Panc1 (cell line): ENCODE results near the gene TOP1. TPM values are rescaled to one million over a fixed set of nuclear protein-coding genes. Genes with fewer than 3 reads are reported as not detected.

Source experiments
- ATAC-seq: fragments of 200-7000 bp; cut with Tn5 transposase; 2 replicates; pipeline ENCODE4 v1.9.1; 2020; ENCODE audit warnings: mild to moderate bottlenecking, moderate library complexity
- BruUV-seq: library from RNA; stranded (reverse); fragments of 400-500 nt; replicated peaks from 2 replicates; lab custom pipeline; 2021; lab: Mats Ljungman, UMichigan
- CTCF ChIA-PET: fragments of 300-600 bp; sonication (Branson Sonifier 250); formaldehyde crosslinking; loops from one replicate; lab custom pipeline; 2022; ENCODE audit warnings: antibody characterized with exemption; lab: Charles Lee
- POLR2A ChIA-PET: fragments of 300-600 bp; sonication (Branson Sonifier 250); formaldehyde crosslinking; loops from one replicate; lab custom pipeline; 2022; ENCODE audit warnings: antibody characterized with exemption; lab: Charles Lee
- DNase-seq: peaks from one replicate; pipeline ENCODE4 v3.0.0-alpha.2; 2010; ENCODE audit warnings: low read depth, low spot score
- H3K27ac ChIP-seq: 2 replicates; pipeline ENCODE4 v1.5.1; 2011; ENCODE audit warnings: mild to moderate bottlenecking, low read length, inconsistent platforms
- H3K27me3 ChIP-seq: fragments of 200-500 bp; sonication (Bioruptor generic); 2 replicates; pipeline ENCODE4 v1.6.0; 2014; ENCODE audit warnings: low read length, inconsistent platforms; ENCODE audit not compliant: control insufficient read depth, insufficient read depth
- H3K36me3 ChIP-seq: fragments of 200-500 bp; sonication (Bioruptor generic); 2 replicates; pipeline ENCODE4 v1.5.1; 2014; ENCODE audit warnings: inconsistent platforms, mild to moderate bottlenecking, low read length, moderate library complexity; ENCODE audit not compliant: control insufficient read depth, insufficient read depth
- H3K4me1 ChIP-seq: 2 replicates; pipeline ENCODE4 v1.5.1; 2011; ENCODE audit warnings: inconsistent platforms, mild to moderate bottlenecking, low read length, moderate library complexity; ENCODE audit not compliant: control insufficient read depth, insufficient read depth
- H3K4me3 ChIP-seq, 2 experiments: 2 replicates each; pipeline ENCODE4 v1.5.1; 2011 to 2012; ENCODE audit warnings: low read depth in 2 of 2, low read length in 2 of 2, mild to moderate bottlenecking in 2 of 2, inconsistent platforms in 1 of 2, moderate library complexity in 1 of 2
- H3K9me3 ChIP-seq: fragments of 200-500 bp; sonication (Bioruptor generic); 2 replicates; pipeline ENCODE4 v1.5.1; 2014; ENCODE audit warnings: low read depth, mild to moderate bottlenecking, inconsistent platforms, low read length, moderate library complexity; ENCODE audit not compliant: control insufficient read depth, insufficient read depth
- POLR2AphosphoS5 ChIP-seq: IDR thresholded peaks from 2 replicates; pipeline ENCODE4 v1.6.1; 2012; ENCODE audit warnings: mild to moderate bottlenecking, low read depth, low read length, moderate library complexity
- SIN3A ChIP-seq: IDR thresholded peaks from 2 replicates; pipeline ENCODE4 v1.6.1; 2012; ENCODE audit warnings: low read depth, mild to moderate bottlenecking, low read length, moderate library complexity, borderline replicate concordance; ENCODE audit not compliant: insufficient read depth
- TCF7L2 ChIP-seq: IDR thresholded peaks from 2 replicates; pipeline ENCODE4 v1.6.1; 2011; ENCODE audit warnings: mild to moderate bottlenecking, low read depth, low read length, inconsistent platforms
- in situ Hi-C: cut with HindIII; loops from 2 replicates; pipeline ENCODE4 v1.10.0; 2016; ENCODE audit warnings: low sequenced_read_pairs, low pct_unique_long_range_greater_than_20kb
- intact Hi-C: fragments of 100-400 bp; cut with micrococcal nuclease; formaldehyde crosslinking; loops from one replicate; pipeline ENCODE4 v1.10.0; 2022; ENCODE audit not compliant: unreplicated experiment
- total RNA-seq: library from RNA; stranded (reverse); gene quantifications from one replicate; pipeline ENCODE4 v1.2.1, GENCODE V29; 2021; ENCODE audit not compliant: unreplicated experiment
- TF ChIP-seq, protein P1 (sequence below), 2 experiments: IDR thresholded peaks; 2 replicates each; pipeline ENCODE4 v1.6.1; 2011 to 2012; ENCODE audit warnings: low read depth in 2 of 2, control low read depth in 1 of 2, low read length in 1 of 2, mild to moderate bottlenecking in 1 of 2, moderate library complexity in 1 of 2; ENCODE audit not compliant: insufficient read depth in 1 of 2
- TF ChIP-seq, protein P2 (sequence below): fragments of 450-650 bp; IDR thresholded peaks from 2 replicates; pipeline ENCODE4 v1.5.1; 2017; ENCODE audit warnings: mild to moderate bottlenecking

The TOP1 gene
- total RNA-seq, 1 experiment from 2014 or later = 65.2 TPM

GRCh38 chr20:41124451-41125094 is 96.0 kb downstream of the TOP1 start:
- TF ChIP-seq POLR2AphosphoS5 = no peak
- TF ChIP-seq, protein P1, sequence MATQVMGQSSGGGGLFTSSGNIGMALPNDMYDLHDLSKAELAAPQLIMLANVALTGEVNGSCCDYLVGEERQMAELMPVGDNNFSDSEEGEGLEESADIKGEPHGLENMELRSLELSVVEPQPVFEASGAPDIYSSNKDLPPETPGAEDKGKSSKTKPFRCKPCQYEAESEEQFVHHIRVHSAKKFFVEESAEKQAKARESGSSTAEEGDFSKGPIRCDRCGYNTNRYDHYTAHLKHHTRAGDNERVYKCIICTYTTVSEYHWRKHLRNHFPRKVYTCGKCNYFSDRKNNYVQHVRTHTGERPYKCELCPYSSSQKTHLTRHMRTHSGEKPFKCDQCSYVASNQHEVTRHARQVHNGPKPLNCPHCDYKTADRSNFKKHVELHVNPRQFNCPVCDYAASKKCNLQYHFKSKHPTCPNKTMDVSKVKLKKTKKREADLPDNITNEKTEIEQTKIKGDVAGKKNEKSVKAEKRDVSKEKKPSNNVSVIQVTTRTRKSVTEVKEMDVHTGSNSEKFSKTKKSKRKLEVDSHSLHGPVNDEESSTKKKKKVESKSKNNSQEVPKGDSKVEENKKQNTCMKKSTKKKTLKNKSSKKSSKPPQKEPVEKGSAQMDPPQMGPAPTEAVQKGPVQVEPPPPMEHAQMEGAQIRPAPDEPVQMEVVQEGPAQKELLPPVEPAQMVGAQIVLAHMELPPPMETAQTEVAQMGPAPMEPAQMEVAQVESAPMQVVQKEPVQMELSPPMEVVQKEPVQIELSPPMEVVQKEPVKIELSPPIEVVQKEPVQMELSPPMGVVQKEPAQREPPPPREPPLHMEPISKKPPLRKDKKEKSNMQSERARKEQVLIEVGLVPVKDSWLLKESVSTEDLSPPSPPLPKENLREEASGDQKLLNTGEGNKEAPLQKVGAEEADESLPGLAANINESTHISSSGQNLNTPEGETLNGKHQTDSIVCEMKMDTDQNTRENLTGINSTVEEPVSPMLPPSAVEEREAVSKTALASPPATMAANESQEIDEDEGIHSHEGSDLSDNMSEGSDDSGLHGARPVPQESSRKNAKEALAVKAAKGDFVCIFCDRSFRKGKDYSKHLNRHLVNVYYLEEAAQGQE (IDR thresholded peaks at IDR 0.05; ENCODE audit: insufficient read depth in 1 of 2, low read depth in 2 of 2, low read length in 1 of 2) = no peak
- TF ChIP-seq, protein P2, sequence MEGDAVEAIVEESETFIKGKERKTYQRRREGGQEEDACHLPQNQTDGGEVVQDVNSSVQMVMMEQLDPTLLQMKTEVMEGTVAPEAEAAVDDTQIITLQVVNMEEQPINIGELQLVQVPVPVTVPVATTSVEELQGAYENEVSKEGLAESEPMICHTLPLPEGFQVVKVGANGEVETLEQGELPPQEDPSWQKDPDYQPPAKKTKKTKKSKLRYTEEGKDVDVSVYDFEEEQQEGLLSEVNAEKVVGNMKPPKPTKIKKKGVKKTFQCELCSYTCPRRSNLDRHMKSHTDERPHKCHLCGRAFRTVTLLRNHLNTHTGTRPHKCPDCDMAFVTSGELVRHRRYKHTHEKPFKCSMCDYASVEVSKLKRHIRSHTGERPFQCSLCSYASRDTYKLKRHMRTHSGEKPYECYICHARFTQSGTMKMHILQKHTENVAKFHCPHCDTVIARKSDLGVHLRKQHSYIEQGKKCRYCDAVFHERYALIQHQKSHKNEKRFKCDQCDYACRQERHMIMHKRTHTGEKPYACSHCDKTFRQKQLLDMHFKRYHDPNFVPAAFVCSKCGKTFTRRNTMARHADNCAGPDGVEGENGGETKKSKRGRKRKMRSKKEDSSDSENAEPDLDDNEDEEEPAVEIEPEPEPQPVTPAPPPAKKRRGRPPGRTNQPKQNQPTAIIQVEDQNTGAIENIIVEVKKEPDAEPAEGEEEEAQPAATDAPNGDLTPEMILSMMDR = no peak

DNA sequence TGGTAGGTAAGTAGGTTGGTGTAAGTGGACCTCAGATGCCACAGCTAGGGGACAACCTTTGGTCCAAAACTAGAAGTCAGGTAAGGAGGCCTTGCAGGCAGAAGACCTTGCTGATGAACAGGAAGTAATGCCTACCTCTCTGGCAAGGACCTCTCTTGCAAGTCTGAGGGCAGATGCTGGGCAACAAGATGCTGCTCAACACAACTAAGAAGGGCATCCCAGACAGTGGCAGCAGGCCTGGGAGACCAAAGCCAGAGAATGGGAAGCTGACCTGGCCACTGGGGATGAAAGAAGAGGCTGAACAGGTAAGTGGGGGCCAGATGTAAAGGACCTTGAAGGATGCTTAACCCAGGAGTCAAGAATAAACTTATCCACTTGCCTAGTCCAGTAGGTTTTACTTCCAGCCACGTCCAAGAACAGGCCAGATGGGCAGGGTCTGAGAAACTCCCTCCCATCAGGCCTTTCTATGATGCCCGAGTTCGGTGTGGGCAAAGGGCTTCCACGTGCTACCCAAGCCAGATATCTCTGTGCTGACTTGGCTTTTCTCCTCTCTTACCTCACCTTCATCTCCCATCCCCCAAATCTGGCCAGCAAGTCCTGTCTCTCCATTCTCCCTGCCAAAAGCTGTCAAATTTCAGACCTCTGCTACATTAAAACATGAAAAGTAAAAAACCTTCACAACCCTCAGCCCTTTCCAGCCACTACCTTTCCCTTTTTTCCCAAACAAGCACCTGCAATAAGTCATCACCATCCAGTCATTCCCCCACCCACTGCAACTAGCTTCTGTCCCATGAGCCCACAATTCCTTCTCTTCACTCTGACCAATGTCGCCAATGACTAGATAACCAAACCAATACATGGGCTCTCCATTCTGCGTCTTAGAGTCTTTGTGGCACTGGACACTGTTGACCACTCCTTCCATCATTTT is 97.2 kb downstream of the TOP1 start:
- POLR2A ChIA-PET = no interaction called here
- intact Hi-C loops = no loop called here
- peaks cover 10% of the 10 kb centered on the region for H3K36me3 ChIP-seq

More at GRCh38 chr20:41124451-41125094, 96.0 kb downstream of the TOP1 start:
- no peak for ATAC-seq
- in situ Hi-C loops (no loop called here), intact Hi-C loops (no loop called here)
- ChIA-PET CTCF (no interaction called here), POLR2A (no interaction called here)
- DNase-seq = no peak
- Histone ChIP-seq H3K9me3 (no peaks in the 10 kb centered on the region), H3K4me1 (no peaks in the 10 kb centered on the region), H3K27me3 (no peaks in the 10 kb centered on the region), H3K27ac (no peak overlapping the region), H3K4me3 (no peak overlapping the region), H3K36me3 (peaks cover 15% of the 10 kb centered on the region)
- BruUV-seq = no TSS peak

GRCh38 chr20:41126719-41127118 is 98.1 kb downstream of the TOP1 start:
- DNase-seq (no peak), ATAC-seq (no peak)
- Histone ChIP-seq H3K27ac (no peak overlapping the region), H3K4me3 (no peak overlapping the region), H3K36me3 (peaks cover 10% of the 10 kb centered on the region), H3K27me3 (no peaks in the 10 kb centered on the region), H3K4me1 (no peaks in the 10 kb centered on the region), H3K9me3 (no peaks in the 10 kb centered on the region)
- in situ Hi-C loops (no loop called here), intact Hi-C loops (no loop called here)
- BruUV-seq = no TSS peak
- ChIA-PET POLR2A (no interaction called here), CTCF (no interaction called here)
- TF ChIP-seq SIN3A = no peak
- TF ChIP-seq, protein P2 = no peak
- TF ChIP-seq POLR2AphosphoS5 = no peak
- no peak for TF ChIP-seq TCF7L2
- TF ChIP-seq, protein P1 (IDR thresholded peaks at IDR 0.05; ENCODE audit: insufficient read depth in 1 of 2, low read depth in 2 of 2, low read length in 1 of 2) = no peak

More for the DNA sequence above, 97.2 kb downstream of the TOP1 start:
- CTCF ChIA-PET = no interaction called here
- no peak for TF ChIP-seq TCF7L2
- peak; percentile 17; the same call in 1 of the 2 replicates for TF ChIP-seq POLR2AphosphoS5
- Histone ChIP-seq H3K4me3 (no peak overlapping the region), H3K4me1 (no peaks in the 10 kb centered on the region), H3K27ac (no peak overlapping the region), H3K27me3 (no peaks in the 10 kb centered on the region), H3K9me3 (no peaks in the 10 kb centered on the region)
- ATAC-seq = peak; percentile 45; the same call in 1 of the 2 replicates
- DNase-seq = no peak
- in situ Hi-C loops = no loop called here
- no TSS peak for BruUV-seq
